Activated CD4-positive, alpha-beta T cell treated with anti-CD3 and anti-CD28 coated beads, Interleukin-2, amount 10 ng/mL, durations not matched to agents 7 days and 5 days (primary cell): ENCODE data around the gene ETV6. TPM values are rescaled to one million over a fixed set of nuclear protein-coding genes. Genes with fewer than 3 reads are reported as not detected.

Experiments used
- CTCF ChIA-PET: fragments of 350-600 bp; sonication (Branson Sonifier 250); formaldehyde crosslinking; loops from one replicate; lab custom pipeline; 2021; ENCODE audit warnings: antibody characterized with exemption; lab: Charles Lee
- POLR2A ChIA-PET: fragments of 350-600 bp; sonication (Branson Sonifier 250); formaldehyde crosslinking; loops from one replicate; lab custom pipeline; 2021; ENCODE audit warnings: antibody characterized with exemption; lab: Charles Lee
- DNase-seq: peaks from one replicate; pipeline ENCODE4 v3.0.0-alpha.2; 2020
- H3K27ac Mint-ChIP-seq: one replicate; pipeline ENCODE4 v1.8.0; 2021; ENCODE audit warnings: mild to moderate bottlenecking, moderate library complexity, mixed read lengths
- H3K27me3 Mint-ChIP-seq: one replicate; pipeline ENCODE4 v1.8.0; 2021; ENCODE audit warnings: mixed read lengths
- H3K36me3 Mint-ChIP-seq: one replicate; pipeline ENCODE4 v1.8.0; 2021; ENCODE audit warnings: low read depth, mixed read lengths
- H3K4me1 Mint-ChIP-seq: one replicate; pipeline ENCODE4 v1.8.0; 2021; ENCODE audit warnings: mixed read lengths
- H3K4me3 Mint-ChIP-seq: one replicate; pipeline ENCODE4 v1.8.0; 2021; ENCODE audit warnings: mild to moderate bottlenecking, moderate library complexity, mixed read lengths
- H3K9me3 Mint-ChIP-seq: one replicate; pipeline ENCODE4 v1.8.0; 2021; ENCODE audit warnings: mixed read lengths
- total RNA-seq, 2 experiments: library from RNA; stranded (reverse); gene quantifications; one replicate each; pipeline ENCODE4 v1.2.3, GENCODE V29; 2021

The ETV6 gene
- total RNA-seq, 2 experiments from 2014 or later = 34.2 to 36.6 TPM

GRCh38 chr12:11762723-11763326 is 113.4 kb downstream of the ETV6 start:
- Mint-ChIP-seq H3K9me3 (no peaks in the 10 kb centered on the region), H3K4me1 (peaks cover 69% of the 10 kb centered on the region), H3K36me3 (peaks cover 35% of the 10 kb centered on the region), H3K27me3 (no peaks in the 10 kb centered on the region), H3K27ac (peak overlapping the region; percentile 72), H3K4me3 (no peak overlapping the region)
- ChIA-PET CTCF (interaction anchor here (0.9 to 1.4 kb wide), 3 partner anchors 14 to 31 kb away, joined by 3 to 4 read pairs (median 3); no protein-coding TSS in a partner anchor), POLR2A (no interaction called here)
- no peak for DNase-seq

- CTCF ChIA-PET = interaction anchor here (0.9 to 1.4 kb wide), 4 partner anchors 9 to 30 kb away, joined by 3 read pairs; no protein-coding TSS in a partner anchor
- Mint-ChIP-seq H3K27me3 (no peaks in the 10 kb centered on the region), H3K9me3 (no peaks in the 10 kb centered on the region), H3K4me1 (peaks cover 73% of the 10 kb centered on the region), H3K4me3 (no peak overlapping the region), H3K27ac (no peak overlapping the region), H3K36me3 (peaks cover 31% of the 10 kb centered on the region)
- POLR2A ChIA-PET = no interaction called here
- no peak for DNase-seq
These were observed 114.5 kb downstream of the ETV6 start for GRCh38 chr12:11763760-11764520.

- Mint-ChIP-seq H3K9me3 (no peaks in the 10 kb centered on the region), H3K4me3 (no peak overlapping the region), H3K27me3 (no peaks in the 10 kb centered on the region), H3K4me1 (peaks cover 78% of the 10 kb centered on the region), H3K36me3 (peaks cover 34% of the 10 kb centered on the region), H3K27ac (no peak overlapping the region)
- ChIA-PET CTCF (interaction anchor here (0.7 to 2.1 kb wide), 3 partner anchors 9 to 29 kb away, joined by 3 to 6 read pairs (median 3); no protein-coding TSS in a partner anchor), POLR2A (no interaction called here)
- no peak for DNase-seq
These were observed 115.4 kb downstream of the ETV6 start for GRCh38 chr12:11764837-11765236.

GRCh38 chr12:11765421-11765816 is 115.9 kb downstream of the ETV6 start:
- Mint-ChIP-seq H3K4me1 (peaks cover 80% of the 10 kb centered on the region), H3K27ac (peak overlapping the region; percentile 42), H3K9me3 (no peaks in the 10 kb centered on the region), H3K36me3 (peaks cover 34% of the 10 kb centered on the region), H3K4me3 (peak overlapping the region; percentile 3), H3K27me3 (no peaks in the 10 kb centered on the region)
- ChIA-PET POLR2A (no interaction called here), CTCF (interaction anchor here (0.7 to 2.1 kb wide), 4 partner anchors 8 to 14 kb away, joined by 3 to 6 read pairs (median 4); no protein-coding TSS in a partner anchor)
- DNase-seq = no peak

- Mint-ChIP-seq H3K27ac (peak overlapping the region; percentile 76), H3K9me3 (no peaks in the 10 kb centered on the region), H3K36me3 (peaks cover 32% of the 10 kb centered on the region), H3K4me1 (peaks cover 86% of the 10 kb centered on the region), H3K4me3 (peak overlapping the region; percentile 3), H3K27me3 (no peaks in the 10 kb centered on the region)
- ChIA-PET CTCF (interaction anchor here (0.7 to 2.1 kb wide), 6 partner anchors 8 to 258 kb away, joined by 3 to 6 read pairs (median 4); no protein-coding TSS in a partner anchor), POLR2A (no interaction called here)
- DNase-seq = peak; percentile 25
These were observed 116.6 kb downstream of the ETV6 start for GRCh38 chr12:11765817-11766794.

GRCh38 chr12:11767029-11767724 is 117.7 kb downstream of the ETV6 start:
- H3K27me3 Mint-ChIP-seq = no peaks in the 10 kb centered on the region
- H3K27ac Mint-ChIP-seq = no peak overlapping the region
- ChIA-PET CTCF (interaction anchor here (1.0 to 2.1 kb wide), 3 partner anchors 13 to 259 kb away, joined by 3 to 6 read pairs (median 4); no protein-coding TSS in a partner anchor), POLR2A (no interaction called here)
- peaks cover 35% of the 10 kb centered on the region for H3K36me3 Mint-ChIP-seq
- no peak overlapping the region for H3K4me3 Mint-ChIP-seq
- no peak for DNase-seq
- H3K4me1 Mint-ChIP-seq = peaks cover 86% of the 10 kb centered on the region
- H3K9me3 Mint-ChIP-seq = peaks cover 3% of the 10 kb centered on the region

GRCh38 chr12:11767798-11768197 is 118.3 kb downstream of the ETV6 start:
- Mint-ChIP-seq H3K27ac (no peak overlapping the region), H3K36me3 (peaks cover 40% of the 10 kb centered on the region), H3K27me3 (no peaks in the 10 kb centered on the region), H3K9me3 (peaks cover 6% of the 10 kb centered on the region), H3K4me1 (peaks cover 88% of the 10 kb centered on the region), H3K4me3 (no peak overlapping the region)
- POLR2A ChIA-PET = no interaction called here
- DNase-seq = no peak
- CTCF ChIA-PET = no interaction called here

GRCh38 chr12:11768233-11768965 is 118.9 kb downstream of the ETV6 start:
- POLR2A ChIA-PET = no interaction called here
- H3K9me3 Mint-ChIP-seq = peaks cover 6% of the 10 kb centered on the region
- H3K27me3 Mint-ChIP-seq = no peaks in the 10 kb centered on the region
- DNase-seq = no peak
- peaks cover 36% of the 10 kb centered on the region for H3K36me3 Mint-ChIP-seq
- CTCF ChIA-PET = no interaction called here
- H3K4me3 Mint-ChIP-seq = no peak overlapping the region
- H3K27ac Mint-ChIP-seq = no peak overlapping the region
- H3K4me1 Mint-ChIP-seq = peaks cover 84% of the 10 kb centered on the region

GRCh38 chr12:11769723-11770514 is 120.4 kb downstream of the ETV6 start:
- no peaks in the 10 kb centered on the region for H3K27me3 Mint-ChIP-seq
- H3K9me3 Mint-ChIP-seq = peaks cover 6% of the 10 kb centered on the region
- ChIA-PET POLR2A (no interaction called here), CTCF (interaction anchor here (1.0 kb wide), 1 partner anchor 263 kb away, joined by 4 read pairs; no protein-coding TSS in a partner anchor)
- H3K27ac Mint-ChIP-seq = peak overlapping the region; percentile 6
- peaks cover 88% of the 10 kb centered on the region for H3K4me1 Mint-ChIP-seq
- H3K4me3 Mint-ChIP-seq = no peak overlapping the region
- DNase-seq = peak; percentile 13
- peaks cover 37% of the 10 kb centered on the region for H3K36me3 Mint-ChIP-seq

GRCh38 chr12:11771356-11771755 is 121.9 kb downstream of the ETV6 start:
- H3K4me1 Mint-ChIP-seq = peaks cover 78% of the 10 kb centered on the region
- H3K9me3 Mint-ChIP-seq = peaks cover 6% of the 10 kb centered on the region
- ChIA-PET CTCF (interaction anchor here (0.9 to 1.1 kb wide), 2 partner anchors 9 to 35 kb away, joined by 3 read pairs; no protein-coding TSS in a partner anchor), POLR2A (interaction anchor here (1.0 kb wide), 1 partner anchor 238 kb away, joined by 3 read pairs; no protein-coding TSS in a partner anchor)
- peaks cover 38% of the 10 kb centered on the region for H3K36me3 Mint-ChIP-seq
- DNase-seq = peak; percentile 12
- no peak overlapping the region for H3K27ac Mint-ChIP-seq
- no peak overlapping the region for H3K4me3 Mint-ChIP-seq
- no peaks in the 10 kb centered on the region for H3K27me3 Mint-ChIP-seq
